Neural crest cell (in vitro differentiated cells): ENCODE measurements around the gene SETBP1. TPM values are rescaled to one million over a fixed set of nuclear protein-coding genes. Genes with fewer than 3 reads are reported as not detected.

Source experiments
- DNase-seq: peaks from one replicate; pipeline ENCODE4 v3.0.0; 2021; ENCODE audit warnings: low read depth, mixed read lengths, low spot score
- H3K27ac Mint-ChIP-seq: one replicate; pipeline ENCODE4 v1.8.0; 2021; ENCODE audit warnings: mild to moderate bottlenecking, mixed read lengths; ENCODE audit not compliant: unreplicated experiment
- H3K27me3 Mint-ChIP-seq: 2 replicates; pipeline ENCODE4 v1.8.0; 2021; ENCODE audit warnings: low read depth, mild to moderate bottlenecking, mixed read lengths
- H3K36me3 Mint-ChIP-seq: 2 replicates; pipeline ENCODE4 v1.8.0; 2021; ENCODE audit warnings: low read depth, mild to moderate bottlenecking, mixed read lengths
- H3K4me1 Mint-ChIP-seq: 2 replicates; pipeline ENCODE4 v1.8.0; 2021; ENCODE audit warnings: mixed read lengths
- H3K4me3 Mint-ChIP-seq: one replicate; pipeline ENCODE4 v1.8.0; 2021; ENCODE audit warnings: mild to moderate bottlenecking, mixed read lengths
- H3K9me3 Mint-ChIP-seq: 2 replicates; pipeline ENCODE4 v1.8.0; 2021; ENCODE audit warnings: mixed read lengths
- total RNA-seq: library from RNA; stranded (reverse); gene quantifications from 2 replicates; pipeline ENCODE4 v1.2.1, GENCODE V29; 2021
- TF ChIP-seq, protein P1 (sequence below): fragments of 200-600 bp; sonication (generic); conservative IDR thresholded peaks from 2 replicates; pipeline ENCODE4 v1.5.0; 2021; ENCODE audit warnings: antibody characterized with exemption, mild to moderate bottlenecking

SETBP1 gene
- total RNA-seq, 1 donor from 2014 or later: 38.9 TPM

DNA sequence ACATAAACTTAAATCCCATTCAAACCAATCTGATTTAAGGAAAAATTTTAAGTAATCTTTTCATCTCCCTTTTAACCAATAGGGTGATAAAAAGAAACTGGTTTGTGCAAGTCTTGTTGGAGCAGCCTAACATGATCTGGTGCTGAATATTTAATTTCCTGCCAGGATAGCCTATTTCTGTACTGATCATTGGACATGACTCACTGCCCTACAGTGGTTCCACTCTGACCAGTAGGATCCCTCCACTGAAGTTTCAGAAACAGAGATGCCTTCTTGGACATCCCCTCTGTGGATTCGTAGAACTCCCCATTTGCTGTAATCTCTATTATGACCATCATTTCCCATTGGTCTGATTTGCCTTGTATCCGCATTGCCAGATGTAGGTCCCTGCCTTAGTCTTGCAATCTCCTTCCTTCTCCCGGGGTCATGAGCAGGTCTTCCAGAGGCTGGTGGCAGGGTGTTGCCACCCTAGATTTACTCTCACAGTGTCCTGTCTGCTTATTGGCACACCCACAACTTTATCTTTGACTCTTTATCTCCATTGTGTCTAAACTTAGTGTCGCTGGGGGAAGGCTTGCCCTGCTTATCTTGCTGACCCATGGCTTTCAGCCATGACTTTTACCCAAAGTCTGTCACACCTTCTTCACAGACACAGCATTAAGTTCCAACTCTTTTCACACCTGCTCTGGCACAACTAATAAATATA is 12.3 kb upstream of the SETBP1 start:
- no peak overlapping the region for H3K4me3 Mint-ChIP-seq
- no peak overlapping the region for H3K27ac Mint-ChIP-seq
- TF ChIP-seq, protein P1, sequence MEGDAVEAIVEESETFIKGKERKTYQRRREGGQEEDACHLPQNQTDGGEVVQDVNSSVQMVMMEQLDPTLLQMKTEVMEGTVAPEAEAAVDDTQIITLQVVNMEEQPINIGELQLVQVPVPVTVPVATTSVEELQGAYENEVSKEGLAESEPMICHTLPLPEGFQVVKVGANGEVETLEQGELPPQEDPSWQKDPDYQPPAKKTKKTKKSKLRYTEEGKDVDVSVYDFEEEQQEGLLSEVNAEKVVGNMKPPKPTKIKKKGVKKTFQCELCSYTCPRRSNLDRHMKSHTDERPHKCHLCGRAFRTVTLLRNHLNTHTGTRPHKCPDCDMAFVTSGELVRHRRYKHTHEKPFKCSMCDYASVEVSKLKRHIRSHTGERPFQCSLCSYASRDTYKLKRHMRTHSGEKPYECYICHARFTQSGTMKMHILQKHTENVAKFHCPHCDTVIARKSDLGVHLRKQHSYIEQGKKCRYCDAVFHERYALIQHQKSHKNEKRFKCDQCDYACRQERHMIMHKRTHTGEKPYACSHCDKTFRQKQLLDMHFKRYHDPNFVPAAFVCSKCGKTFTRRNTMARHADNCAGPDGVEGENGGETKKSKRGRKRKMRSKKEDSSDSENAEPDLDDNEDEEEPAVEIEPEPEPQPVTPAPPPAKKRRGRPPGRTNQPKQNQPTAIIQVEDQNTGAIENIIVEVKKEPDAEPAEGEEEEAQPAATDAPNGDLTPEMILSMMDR: no peak
- no peaks in the 10 kb centered on the region for H3K27me3 Mint-ChIP-seq
- no peak for DNase-seq
- H3K9me3 Mint-ChIP-seq: peaks cover 2% of the 10 kb centered on the region
- H3K36me3 Mint-ChIP-seq: no peaks in the 10 kb centered on the region
- H3K4me1 Mint-ChIP-seq: peaks cover 1% of the 10 kb centered on the region

DNA sequence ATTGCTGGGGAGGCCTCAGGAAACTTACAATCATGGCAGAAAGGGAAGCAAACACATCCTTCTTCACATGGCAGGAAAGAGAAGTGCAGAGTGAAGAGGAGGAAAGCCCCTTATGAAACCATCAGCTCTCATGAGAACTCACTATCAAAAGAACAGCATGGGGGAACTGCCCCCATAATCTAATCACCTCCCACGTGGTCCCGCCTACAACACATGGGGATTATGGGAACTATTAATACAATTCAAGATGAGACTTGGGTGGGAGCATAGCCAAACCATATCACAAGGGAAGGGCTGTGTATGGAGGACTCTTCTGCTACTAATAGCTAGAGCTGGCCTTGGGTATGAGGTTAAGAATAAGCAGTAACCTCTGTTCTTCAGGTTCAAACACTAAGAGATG is 8.8 kb upstream of the SETBP1 start:
- TF ChIP-seq, protein P1: no peak
- DNase-seq: no peak
- H3K9me3 Mint-ChIP-seq: no peaks in the 10 kb centered on the region
- no peak overlapping the region for H3K27ac Mint-ChIP-seq
- no peak overlapping the region for H3K4me3 Mint-ChIP-seq
- no peaks in the 10 kb centered on the region for H3K27me3 Mint-ChIP-seq
- no peaks in the 10 kb centered on the region for H3K36me3 Mint-ChIP-seq
- H3K4me1 Mint-ChIP-seq: peaks cover 9% of the 10 kb centered on the region

GRCh38 chr18:44672506-44672905 is 8.2 kb upstream of the SETBP1 start:
- no peak overlapping the region for H3K27ac Mint-ChIP-seq
- TF ChIP-seq, protein P1: no peak
- no peaks in the 10 kb centered on the region for H3K36me3 Mint-ChIP-seq
- H3K27me3 Mint-ChIP-seq: no peaks in the 10 kb centered on the region
- peaks cover 11% of the 10 kb centered on the region for H3K4me1 Mint-ChIP-seq
- DNase-seq: no peak
- no peaks in the 10 kb centered on the region for H3K9me3 Mint-ChIP-seq
- no peak overlapping the region for H3K4me3 Mint-ChIP-seq

GRCh38 chr18:44673256-44673880 is 7.3 kb upstream of the SETBP1 start:
- peaks cover 19% of the 10 kb centered on the region for H3K4me1 Mint-ChIP-seq
- TF ChIP-seq, protein P1: no peak
- no peaks in the 10 kb centered on the region for H3K36me3 Mint-ChIP-seq
- H3K4me3 Mint-ChIP-seq: no peak overlapping the region
- DNase-seq: no peak
- no peaks in the 10 kb centered on the region for H3K27me3 Mint-ChIP-seq
- no peak overlapping the region for H3K27ac Mint-ChIP-seq
- H3K9me3 Mint-ChIP-seq: no peaks in the 10 kb centered on the region

- Mint-ChIP-seq H3K4me1 (peaks cover 23% of the 10 kb centered on the region), H3K9me3 (no peaks in the 10 kb centered on the region), H3K27me3 (peaks cover 6% of the 10 kb centered on the region), H3K27ac (no peak overlapping the region), H3K4me3 (peak overlapping the region; percentile 82), H3K36me3 (no peaks in the 10 kb centered on the region)
- TF ChIP-seq, protein P1: no peak
- DNase-seq: no peak
Measured at GRCh38 chr18:44677933-44678332, 2.8 kb upstream of the SETBP1 start.
